Retina (tissue), 1 donor: ENCODE measurements around the gene SH3GL1.

ENCODE experiments used
- DNase-seq: peaks from one replicate; pipeline ENCODE4 v3.0.0-alpha.2; 2016

SH3GL1 gene

DNA sequence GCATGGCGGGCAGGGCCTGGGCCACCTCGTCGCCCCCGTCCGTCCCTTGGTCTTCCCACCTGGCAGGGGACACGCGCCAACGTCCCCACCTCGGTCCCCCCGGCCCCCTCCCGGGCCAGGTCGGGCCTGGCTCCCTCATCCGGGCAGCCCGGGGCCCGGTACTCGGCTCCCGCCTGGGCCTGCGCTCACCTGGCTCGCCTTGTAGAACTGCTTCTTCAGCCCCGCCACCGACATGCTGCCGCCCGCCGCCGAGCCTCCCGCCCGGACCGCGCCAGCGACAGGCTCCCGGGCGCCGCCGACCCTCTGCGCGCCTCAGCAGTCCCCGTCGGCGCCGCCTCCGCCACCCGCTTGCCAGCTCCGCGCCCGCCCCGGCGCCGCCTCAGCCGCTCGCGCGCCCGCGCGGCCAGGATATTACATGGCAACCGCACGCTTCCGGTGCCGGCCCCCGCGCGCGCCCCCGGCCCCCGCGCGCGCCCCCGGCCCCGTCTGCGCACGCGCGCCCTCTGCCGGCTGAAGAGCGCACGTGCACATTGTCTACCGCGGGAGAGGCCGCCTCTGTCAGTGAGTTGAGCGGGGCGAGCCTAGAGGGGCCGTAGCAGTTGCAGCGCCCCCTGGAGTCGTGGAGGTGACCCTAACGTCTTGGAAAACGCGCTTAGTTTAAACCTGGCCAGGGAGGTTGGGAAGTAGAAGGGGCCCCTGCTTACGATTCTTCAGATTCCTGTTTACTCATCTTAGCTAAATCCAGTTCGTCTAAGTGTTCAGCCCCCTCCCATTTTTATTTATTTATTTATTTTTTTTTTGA lies at the start of gene SH3GL1:
SH3GL1 (minus strand) TSS at position 413 of the 802 bp plus-strand sequence; CDS start at position 234, 179 bp downstream.
- peak; percentile 89 for DNase-seq

- no peak for DNase-seq
These were observed 49.3 kb upstream of the SH3GL1 start for GRCh38 chr19:4449639-4450028.

GRCh38 chr19:4449022-4449638 lies 48.8 kb upstream of the SH3GL1 start:
- no peak for DNase-seq

GRCh38 chr19:4448147-4448985 lies 48.0 kb upstream of the SH3GL1 start:
- DNase-seq, result no peak

DNA sequence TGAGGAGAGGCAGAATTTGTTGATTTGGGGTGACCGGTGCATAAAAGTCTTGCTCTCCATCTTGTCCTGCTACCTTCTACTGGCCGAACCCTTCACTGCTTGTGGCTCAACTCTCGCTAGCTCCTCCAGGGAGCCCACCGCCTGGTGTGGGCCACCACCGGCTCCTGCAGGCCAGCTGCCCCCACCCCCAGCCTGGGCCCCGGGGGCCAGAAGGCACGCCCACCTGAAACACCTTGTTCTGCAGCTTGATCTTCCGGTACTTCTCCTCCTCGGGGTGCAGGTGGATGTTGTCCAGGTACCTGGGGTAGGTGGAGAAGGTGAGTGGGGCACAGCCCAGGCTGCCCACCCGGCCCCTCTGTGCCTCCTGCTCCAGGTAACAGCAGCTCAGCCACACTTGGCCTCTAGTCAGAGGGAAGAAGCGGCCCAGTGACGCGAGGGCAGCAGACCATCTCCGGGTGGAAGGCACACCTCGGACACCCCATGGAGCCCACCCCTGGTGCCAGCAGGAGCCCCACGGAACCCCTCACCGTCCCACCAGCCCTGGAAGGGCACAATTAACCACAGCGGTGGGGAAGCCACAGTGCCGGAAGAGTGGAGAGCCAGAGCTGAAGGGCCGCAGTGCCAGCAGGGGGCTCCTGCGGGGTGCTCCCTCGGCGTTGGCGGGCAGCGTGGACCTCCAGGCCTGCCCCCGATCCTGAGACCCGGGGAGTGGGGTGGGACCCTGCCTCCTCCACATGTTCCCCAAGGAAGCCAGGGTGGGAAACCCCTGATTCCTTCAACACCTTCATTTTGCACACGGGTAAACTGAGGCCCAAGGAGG lies 47.2 kb upstream of the SH3GL1 start:
- DNase-seq, result no peak

DNA sequence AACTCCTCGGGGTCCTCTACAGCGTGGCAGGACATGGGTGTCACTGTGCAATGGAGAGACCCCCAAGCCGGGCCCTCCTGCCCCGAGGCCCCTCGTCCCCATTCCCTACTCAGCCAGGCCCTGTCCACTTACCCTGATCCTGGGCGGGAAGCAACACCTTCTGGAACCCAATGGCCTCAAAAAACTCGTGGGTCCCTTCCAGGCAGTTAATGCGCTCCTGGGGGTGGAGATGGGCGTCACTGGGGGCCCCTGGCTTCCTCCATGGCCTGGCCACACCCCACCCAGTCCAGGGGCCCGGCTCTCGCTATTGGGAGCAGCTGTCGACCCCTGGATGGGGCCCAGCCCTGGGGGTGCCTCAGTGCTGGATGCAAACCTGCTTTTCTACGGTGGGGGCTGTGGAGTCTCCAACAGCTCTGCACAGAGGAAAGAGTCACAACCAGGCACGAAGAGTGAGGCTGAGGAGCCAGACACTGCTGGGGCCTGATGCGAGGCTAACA lies 46.4 kb upstream of the SH3GL1 start:
- DNase-seq, result no peak

DNA sequence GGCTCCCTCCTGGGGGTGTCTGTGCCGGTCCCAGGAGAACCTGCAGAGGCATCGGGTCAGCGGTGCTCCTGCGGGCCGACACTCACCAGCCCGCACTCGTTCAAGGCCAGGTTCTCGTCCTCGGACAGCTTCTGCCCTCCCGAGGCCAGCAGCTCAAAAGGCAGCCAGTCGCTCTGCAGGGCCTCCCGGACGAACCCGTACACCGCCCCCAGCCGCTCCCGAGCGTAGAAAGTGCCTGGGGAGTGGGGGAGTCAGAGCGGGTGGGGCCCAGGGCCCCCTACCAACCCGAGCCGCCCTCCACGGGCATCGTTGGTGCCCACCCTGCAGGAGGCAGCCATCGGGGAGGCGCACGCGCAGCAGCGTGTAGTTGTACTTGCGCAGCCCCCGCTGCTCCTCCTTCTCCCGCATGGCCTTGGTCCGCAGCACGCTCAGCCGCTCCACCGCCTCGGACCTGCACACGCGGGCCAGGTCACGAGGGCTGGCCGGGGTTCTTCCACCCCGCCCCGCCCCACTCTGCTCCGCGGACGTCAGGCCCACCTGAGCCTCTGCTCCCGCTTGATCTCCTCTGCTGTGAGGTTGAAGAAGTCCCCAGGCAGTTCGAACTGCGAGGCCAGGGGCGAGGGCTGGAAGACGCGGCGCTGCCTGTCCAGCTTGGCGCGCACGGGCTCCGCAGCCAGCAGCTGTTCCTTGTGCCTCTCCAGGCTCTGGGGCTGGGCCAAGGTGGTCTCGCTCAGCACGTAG lies 45.8 kb upstream of the SH3GL1 start:
- DNase-seq, result no peak

DNA sequence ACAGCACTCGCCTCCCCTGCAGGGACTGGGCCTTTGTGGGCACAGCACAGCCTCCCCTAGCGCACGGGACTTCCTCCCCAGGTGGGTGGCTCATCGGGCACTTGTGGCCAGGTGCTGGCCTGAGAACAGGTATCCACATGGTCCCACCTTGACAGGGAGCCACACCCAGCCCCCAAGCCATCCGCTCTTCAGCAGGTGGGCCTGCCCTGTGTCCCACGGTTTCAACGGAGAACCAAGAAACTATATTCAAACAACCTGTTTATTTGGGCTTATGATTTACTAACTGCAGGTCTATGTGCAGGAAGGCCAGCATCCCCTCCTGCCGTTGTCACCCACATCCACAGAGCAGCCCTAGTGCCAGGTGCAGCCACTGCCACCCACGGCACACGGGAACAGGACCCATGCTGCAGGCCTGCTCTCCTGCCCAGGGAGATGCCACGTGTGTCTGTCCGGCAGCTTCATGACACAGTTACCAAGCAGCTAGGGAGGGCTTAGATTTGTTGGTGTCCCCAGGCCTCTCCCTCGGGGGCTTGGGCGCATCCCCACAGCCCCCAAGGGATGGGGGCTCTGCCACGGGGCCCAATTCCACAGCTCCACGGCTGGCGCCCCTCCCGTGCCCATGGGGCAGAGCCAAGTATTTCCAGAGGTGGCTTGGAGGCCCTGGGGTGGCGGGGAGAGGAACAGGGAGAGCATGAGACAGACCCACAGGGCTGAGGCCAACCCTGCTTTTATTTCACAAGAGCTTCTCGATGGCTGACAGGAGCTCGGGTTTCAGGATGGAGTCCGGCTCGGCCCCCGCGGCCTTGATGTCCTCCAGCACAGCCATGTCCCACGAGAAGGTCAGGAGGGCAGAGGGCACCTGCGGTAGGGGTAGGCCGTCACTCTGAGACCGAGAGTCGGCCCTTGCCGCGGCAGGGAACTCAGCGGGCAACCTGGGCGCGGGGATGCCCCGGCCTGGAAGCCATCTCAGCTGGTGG lies 44.7 kb upstream of the SH3GL1 start:
- no peak for DNase-seq

DNA sequence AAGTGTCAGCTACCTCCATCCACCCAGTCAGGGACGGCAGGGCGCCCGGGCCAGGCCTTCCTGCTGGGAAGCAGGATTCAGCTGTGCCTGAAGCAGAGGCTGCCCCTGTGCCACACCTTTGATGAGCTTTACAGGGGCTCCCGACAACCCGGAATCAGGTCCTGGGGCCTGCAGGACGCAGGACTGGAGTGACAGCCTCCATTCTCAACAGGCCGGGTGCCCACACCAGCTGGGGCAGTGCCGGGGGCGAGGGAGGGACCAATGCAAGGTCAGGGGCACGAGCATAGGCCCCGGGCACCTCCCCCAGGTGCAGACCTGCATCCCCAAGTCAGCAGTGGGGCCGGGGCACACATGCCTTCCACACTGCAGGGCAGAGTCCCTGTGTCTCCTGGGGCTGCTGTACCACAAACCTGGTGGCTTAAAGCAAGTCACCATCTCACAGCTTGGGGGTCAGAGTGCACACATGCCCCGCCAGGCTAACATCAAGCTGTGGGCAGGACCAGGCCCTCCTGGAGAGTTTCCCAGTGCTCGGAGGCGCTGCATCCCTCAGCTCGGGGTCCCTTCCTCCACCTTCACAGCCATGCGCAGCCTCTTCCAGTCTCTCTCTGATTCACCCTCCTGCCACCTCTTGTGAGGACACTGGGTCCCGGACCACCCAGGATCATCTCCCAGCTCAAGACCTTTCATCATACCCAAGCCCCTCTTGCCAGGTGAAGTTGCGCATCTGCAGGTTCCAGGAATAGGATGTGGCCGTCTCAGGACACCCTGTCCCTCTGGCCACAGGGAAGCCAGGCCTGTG lies 43.8 kb upstream of the SH3GL1 start:
- no peak for DNase-seq

GRCh38 chr19:4443188-4443587 lies 42.8 kb upstream of the SH3GL1 start:
- no peak for DNase-seq

GRCh38 chr19:4442819-4443146 lies 42.4 kb upstream of the SH3GL1 start:
- no peak for DNase-seq

DNA sequence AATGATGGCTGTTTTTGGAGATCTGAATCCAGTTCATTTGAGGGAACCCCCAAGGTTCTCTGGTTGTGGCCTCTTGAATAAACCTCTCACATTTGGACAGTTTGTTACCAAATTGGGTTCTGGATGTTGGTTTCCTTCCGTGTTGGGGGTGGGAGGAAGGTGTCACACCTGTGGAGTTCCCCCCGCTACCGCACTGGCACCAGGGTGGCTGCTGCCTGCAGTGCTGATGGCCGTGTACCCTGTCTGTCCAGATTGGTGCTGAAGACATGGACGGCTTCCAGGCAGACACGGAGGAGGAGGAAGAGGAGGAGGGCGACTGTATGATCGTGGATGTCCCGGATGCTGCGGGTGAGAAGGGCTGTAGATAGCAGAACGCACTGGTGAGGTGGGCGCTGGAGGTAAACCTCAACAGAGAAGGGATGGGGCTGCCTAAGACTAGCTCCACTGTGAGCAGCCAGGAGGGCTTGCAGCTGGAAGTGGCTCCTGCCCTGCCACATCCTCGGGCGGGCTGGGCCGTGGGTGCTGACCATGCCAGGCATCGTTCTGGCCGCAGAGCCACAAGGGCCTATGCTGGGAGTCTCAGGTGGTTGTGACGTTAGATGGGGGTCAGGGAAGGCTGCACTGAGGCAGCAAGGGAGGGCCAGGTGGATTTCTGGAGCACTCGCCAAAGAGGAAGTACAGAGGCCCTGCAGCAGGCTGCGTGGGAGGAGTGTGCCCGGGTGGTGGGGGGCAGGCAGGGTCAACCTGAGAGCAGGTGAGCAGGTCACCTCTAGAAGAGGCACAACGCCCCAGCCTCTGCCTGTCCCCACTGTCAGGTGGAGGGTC lies 41.9 kb upstream of the SH3GL1 start:
- DNase-seq, result no peak

GRCh38 chr19:4439243-4439642 lies 38.9 kb upstream of the SH3GL1 start:
- no peak for DNase-seq

- DNase-seq, result no peak
These were observed 36.8 kb upstream of the SH3GL1 start for GRCh38 chr19:4437103-4437502.

DNA sequence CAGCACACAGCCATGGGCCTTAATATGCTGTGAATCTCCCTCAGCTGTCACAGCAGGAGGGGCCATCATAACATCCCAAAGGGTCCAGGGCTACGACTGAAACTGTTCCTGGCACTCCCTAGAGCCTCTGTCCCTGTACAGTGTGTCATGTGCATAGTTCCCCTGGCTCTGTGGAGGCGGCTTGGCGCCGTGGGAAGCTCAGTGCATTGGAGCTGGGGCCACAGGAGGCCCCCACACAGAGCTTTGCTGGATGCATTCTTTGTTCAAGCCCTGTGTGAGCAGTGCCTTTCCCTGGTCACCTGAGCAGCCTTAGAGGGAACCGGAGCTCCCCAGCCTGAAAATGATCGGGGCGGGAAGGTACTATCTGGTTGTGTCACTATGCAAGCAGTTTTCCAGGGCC lies 35.9 kb upstream of the SH3GL1 start:
- no peak for DNase-seq

GRCh38 chr19:4434391-4434790 lies 34.0 kb upstream of the SH3GL1 start:
- DNase-seq, result no peak

DNA sequence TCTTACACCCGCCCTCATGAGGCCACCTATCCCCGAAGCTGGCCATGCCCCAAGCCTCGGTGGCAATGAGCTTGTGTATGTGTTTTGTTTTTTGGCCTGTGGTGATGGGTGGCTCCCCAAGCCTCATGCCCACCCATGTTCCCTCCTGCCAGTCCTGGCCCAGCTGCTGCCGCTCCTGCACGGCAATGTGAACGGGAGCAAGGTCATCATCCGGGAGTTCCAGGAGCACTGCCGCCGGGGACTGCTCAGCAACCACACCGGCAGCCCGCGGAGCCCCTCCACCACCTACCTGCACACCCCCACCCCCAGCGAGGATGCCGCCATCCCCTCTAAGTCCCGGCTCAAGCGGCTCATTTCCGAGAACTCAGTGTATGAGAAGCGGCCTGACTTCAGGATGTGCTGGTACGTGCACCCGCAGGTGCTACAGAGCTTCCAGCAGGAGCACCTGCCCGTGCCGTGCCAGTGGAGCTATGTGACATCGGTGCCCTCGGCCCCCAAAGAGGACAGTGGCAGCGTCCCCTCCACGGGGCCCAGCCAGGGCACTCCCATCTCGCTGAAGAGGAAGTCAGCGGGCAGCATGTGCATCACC lies 32.7 kb upstream of the SH3GL1 start:
- DNase-seq, result no peak
